Measurements from ENCODE around the gene PKP4.

PKP4 gene

DNA sequence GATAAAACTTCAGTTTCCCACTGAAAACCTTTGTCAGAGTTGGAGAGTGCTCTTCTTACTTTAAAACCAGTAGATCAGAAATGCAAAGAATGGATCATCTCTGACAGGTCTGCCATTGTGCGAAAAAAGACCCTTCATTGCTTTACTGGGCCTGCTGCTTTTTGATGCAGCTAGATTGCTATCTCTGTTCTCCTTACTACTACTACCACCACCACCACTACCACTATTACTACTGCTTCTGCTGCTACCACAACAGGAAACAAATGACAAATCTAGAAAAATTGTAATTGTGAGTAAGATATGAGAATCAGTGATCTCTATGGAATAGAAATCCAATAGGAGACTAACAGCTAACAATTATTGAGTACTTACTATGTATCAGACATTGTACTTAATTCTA lies 85.8 kb downstream of the PKP4 start:
- TF ChIP-seq CTCF (IDR thresholded peaks at IDR 0.05): no peak

DNA sequence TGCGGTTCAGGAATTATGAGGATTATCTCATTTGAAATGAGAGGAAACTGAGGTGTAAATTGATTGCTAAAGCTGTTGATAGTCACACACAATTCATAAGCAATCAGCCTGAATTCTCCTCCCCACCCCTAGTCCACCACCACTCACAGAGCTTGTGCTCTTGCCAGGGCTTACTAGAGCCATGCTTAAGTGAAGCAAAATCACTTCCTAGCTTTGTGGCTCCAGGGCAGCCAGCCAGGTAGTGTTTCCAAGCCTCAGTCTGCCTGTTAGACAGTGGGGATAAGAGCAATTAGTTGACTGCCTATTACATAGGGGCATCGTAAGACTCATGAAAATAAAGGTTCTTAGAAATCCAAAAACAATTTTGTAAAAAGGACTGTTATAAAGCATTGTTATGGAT lies 87.2 kb downstream of the PKP4 start:
- no peak for TF ChIP-seq CTCF (IDR thresholded peaks at IDR 0.05)

GRCh38 chr2:158544998-158545397 lies 88.2 kb downstream of the PKP4 start:
- TF ChIP-seq CTCF (IDR thresholded peaks at IDR 0.05): no peak

DNA sequence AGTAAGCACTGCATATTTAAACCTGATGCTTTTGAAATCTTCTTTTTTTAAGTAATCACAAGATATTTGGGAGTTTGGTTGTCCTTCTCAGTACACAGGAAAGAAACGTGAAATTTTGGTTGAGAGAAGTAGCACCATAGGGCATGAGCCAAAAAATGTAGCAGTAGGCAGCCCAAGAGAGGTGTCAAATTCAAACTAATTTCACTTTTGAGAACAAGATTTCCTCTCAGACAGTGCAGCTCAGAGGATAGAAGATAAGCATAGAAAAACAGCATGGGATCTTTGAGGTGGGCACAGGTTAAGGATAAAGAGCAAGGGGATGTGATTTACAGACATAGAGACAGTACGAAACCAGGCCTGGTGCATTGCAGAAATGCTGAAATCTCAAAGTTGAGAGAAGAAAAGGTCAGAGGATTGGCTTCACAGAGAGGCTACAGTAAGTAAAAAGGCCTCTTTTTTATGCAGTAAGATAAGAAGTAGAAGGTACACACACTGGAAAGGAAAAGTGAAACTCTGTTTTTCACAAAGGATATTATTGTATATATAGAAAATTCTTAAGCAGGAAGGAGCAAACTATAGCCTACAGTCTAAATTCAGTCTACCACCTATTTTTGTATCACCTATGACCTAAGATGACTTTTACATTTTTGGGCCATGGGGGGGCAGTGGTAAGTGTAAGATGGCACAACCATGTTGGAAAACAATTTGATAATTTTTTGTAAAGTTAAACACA lies 89.8 kb downstream of the PKP4 start:
- TF ChIP-seq CTCF (IDR thresholded peaks at IDR 0.05): no peak

GRCh38 chr2:158553257-158553656 lies 96.5 kb downstream of the PKP4 start:
- TF ChIP-seq CTCF (IDR thresholded peaks at IDR 0.05): no peak

DNA sequence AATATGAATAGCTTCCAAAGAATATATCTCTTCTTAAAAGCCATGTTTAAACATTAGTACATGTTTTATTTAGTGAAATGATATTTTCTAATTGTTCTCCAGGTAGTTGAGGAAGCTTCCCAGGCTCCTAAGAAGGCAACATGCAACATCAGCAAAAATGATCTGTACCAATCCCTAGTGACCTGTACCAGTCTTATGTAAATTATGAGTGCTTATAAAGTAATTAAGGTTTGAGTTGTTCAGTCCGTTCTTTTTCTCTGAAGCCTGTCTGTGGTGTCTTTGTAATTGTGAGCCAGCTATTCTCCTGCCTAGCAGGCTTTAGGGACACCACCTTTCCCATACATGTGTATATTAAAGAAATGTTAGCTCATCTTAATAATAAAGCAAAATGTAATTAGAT lies 98.2 kb downstream of the PKP4 start:
- TF ChIP-seq CTCF (IDR thresholded peaks at IDR 0.05): no peak

DNA sequence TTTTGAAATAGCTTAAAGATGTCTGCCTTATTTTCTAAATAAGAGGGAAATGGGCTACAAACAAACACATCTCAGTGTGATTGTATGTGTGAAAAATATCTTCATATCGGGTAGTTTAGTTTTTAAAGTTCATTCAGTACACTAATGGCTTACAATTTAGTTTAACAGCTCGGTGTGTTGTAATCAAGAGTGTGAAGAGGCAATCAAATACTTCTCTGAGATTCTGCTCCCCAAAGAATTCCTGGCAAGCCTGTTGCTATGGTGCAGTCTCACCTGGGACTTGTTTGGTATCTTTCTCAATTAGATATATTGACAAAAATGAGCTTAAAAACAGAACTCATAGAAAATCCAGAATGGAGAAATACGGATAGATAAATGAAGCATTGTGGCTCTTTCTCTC lies 99.4 kb downstream of the PKP4 start:
- TF ChIP-seq CTCF (IDR thresholded peaks at IDR 0.05): no peak

- TF ChIP-seq CTCF (IDR thresholded peaks at IDR 0.05): no peak
Measured at GRCh38 chr2:158557752-158558151, 101.0 kb downstream of the PKP4 start.

All from LNCAP (cell line).